ENCODE measurements around the gene PARS2. TPM values are rescaled to one million over a fixed set of nuclear protein-coding genes. Genes with fewer than 3 reads are reported as not detected.

PARS2 gene
- total RNA-seq, result 1 to 10 TPM; 2.2 to 6.4 (median 5.6) TPM

DNA sequence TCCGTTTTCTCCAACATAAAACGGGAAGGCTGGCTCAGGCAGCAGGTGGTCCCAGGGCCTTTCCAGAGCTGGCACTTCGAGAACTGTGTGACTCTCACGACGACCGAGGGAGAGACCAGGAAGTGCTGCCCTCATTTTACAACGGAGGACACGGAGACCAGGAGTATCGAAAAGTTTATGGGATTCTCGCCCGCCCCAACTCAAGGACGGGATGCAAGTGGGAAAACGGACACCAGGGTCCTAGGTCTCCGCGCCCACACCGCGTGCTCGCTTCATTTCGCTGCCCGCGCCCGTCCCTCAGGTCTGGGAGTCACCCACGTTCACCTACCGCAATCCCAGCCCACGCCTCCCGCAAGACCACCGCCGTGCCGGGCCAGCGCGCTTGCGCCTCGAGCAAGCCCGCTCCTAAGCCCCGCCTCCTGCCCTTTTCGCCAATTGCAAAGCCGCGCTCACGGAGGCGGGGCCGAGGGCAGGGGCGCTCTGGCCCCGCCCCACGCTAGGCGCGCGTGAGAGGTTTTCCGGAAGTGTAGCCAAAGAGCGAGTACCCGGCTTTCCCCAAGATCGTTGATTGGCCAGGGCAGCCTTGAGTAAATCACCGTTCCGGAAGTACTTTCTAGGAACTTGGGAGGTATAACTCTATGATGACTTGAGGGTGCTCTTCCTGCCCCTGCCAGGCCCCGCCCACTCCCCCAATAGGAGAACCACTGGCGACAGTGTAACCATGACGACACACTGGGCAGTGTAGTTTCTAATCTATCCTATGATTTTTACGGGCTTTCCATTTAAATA is at the start of gene PARS2:
Gene PARS2 (minus strand): TSS at position 391 of the 789 bp plus-strand sequence. CDS start 5,362 bp downstream, outside the sequence.
- H3K27ac ChIP-seq, result peak within 1 kb of the TSS; percentile 35 to 86 (median 77)
- ATAC-seq, result peak; percentile 99
- 0% methylated on average over 2 to 7 of the region's 57 CpGs for WGBS, 2 donors (ENCODE audit: low coverage in 1 of 2)
- peaks cover 0 to 2% of the 10 kb centered on the region in 2 donors for H3K36me3 ChIP-seq
- peaks cover 0 to 22% (median 12%) of the 10 kb centered on the region in 3 donors for H3K4me1 ChIP-seq
- H3K4me3 ChIP-seq, result peak within 1 kb of the TSS; percentile 79 to 82
- H3K27me3 ChIP-seq, result no peaks in the 10 kb centered on the region
- TF ChIP-seq POLR2AphosphoS5 (IDR thresholded peaks at IDR 0.05) (peak; percentile 91), EP300 (IDR thresholded peaks at IDR 0.05) (no peak), POLR2A (IDR thresholded peaks at IDR 0.05) (peak; percentile 78 to 80)
- TF ChIP-seq, protein P1, sequence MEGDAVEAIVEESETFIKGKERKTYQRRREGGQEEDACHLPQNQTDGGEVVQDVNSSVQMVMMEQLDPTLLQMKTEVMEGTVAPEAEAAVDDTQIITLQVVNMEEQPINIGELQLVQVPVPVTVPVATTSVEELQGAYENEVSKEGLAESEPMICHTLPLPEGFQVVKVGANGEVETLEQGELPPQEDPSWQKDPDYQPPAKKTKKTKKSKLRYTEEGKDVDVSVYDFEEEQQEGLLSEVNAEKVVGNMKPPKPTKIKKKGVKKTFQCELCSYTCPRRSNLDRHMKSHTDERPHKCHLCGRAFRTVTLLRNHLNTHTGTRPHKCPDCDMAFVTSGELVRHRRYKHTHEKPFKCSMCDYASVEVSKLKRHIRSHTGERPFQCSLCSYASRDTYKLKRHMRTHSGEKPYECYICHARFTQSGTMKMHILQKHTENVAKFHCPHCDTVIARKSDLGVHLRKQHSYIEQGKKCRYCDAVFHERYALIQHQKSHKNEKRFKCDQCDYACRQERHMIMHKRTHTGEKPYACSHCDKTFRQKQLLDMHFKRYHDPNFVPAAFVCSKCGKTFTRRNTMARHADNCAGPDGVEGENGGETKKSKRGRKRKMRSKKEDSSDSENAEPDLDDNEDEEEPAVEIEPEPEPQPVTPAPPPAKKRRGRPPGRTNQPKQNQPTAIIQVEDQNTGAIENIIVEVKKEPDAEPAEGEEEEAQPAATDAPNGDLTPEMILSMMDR (IDR thresholded peaks at IDR 0.05), result peak in 2 of 4 experiments; percentile 21 to 26
- no peaks in the 10 kb centered on the region for H3K9me3 ChIP-seq

DNA sequence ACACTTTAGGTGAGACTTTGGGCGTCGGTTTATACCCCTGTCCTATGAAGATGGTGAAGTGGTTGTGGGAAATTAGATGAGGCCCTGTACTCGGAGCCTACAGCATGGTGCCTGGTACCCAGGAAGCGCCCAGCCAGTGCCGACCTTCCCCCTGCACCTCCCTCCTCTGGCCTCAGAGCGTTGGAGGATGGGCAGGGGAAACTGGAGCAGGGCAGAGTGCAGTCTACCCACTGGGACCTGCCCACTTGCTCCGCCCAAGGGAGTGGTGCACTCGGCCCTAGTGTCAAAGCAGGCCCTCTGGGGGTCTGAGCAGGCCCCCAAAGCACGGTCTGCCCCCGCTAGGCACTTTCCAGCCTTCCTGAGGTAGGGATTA is 49.8 kb upstream of the PARS2 start:
- Histone ChIP-seq H3K27me3 (no peaks in the 10 kb centered on the region), H3K27ac (no peak overlapping the region), H3K4me3 (no peak overlapping the region), H3K36me3 (no peaks in the 10 kb centered on the region), H3K9me3 (no peaks in the 10 kb centered on the region), H3K4me1 (no peaks in the 10 kb centered on the region)
- 83% methylated on average over 4 of the region's 10 CpGs; no CpG with 5 or more reads in 1 of the 2 donors for WGBS, 2 donors (ENCODE audit: low coverage in 1 of 2)
- TF ChIP-seq POLR2A (IDR thresholded peaks at IDR 0.05) (no peak), EP300 (IDR thresholded peaks at IDR 0.05) (no peak), POLR2AphosphoS5 (IDR thresholded peaks at IDR 0.05) (no peak)
- TF ChIP-seq, protein P1 (IDR thresholded peaks at IDR 0.05), result no peak
- ATAC-seq, result no peak

- no peak for ATAC-seq
- H3K4me3 ChIP-seq, result no peak overlapping the region
- 74 to 82% methylated on average over 4 to 10 of the region's 13 CpGs for WGBS, 2 donors (ENCODE audit: low coverage in 1 of 2)
- H3K36me3 ChIP-seq, result no peaks in the 10 kb centered on the region
- no peak overlapping the region for H3K27ac ChIP-seq
- H3K9me3 ChIP-seq, result no peaks in the 10 kb centered on the region
- no peaks in the 10 kb centered on the region for H3K27me3 ChIP-seq
- H3K4me1 ChIP-seq, result no peaks in the 10 kb centered on the region
- TF ChIP-seq, protein P1 (IDR thresholded peaks at IDR 0.05), result no peak
- TF ChIP-seq EP300 (IDR thresholded peaks at IDR 0.05) (no peak), POLR2A (IDR thresholded peaks at IDR 0.05) (no peak), POLR2AphosphoS5 (IDR thresholded peaks at IDR 0.05) (no peak)
Observed at GRCh38 chr1:54813485-54814125, 49.3 kb upstream of the PARS2 start.

DNA sequence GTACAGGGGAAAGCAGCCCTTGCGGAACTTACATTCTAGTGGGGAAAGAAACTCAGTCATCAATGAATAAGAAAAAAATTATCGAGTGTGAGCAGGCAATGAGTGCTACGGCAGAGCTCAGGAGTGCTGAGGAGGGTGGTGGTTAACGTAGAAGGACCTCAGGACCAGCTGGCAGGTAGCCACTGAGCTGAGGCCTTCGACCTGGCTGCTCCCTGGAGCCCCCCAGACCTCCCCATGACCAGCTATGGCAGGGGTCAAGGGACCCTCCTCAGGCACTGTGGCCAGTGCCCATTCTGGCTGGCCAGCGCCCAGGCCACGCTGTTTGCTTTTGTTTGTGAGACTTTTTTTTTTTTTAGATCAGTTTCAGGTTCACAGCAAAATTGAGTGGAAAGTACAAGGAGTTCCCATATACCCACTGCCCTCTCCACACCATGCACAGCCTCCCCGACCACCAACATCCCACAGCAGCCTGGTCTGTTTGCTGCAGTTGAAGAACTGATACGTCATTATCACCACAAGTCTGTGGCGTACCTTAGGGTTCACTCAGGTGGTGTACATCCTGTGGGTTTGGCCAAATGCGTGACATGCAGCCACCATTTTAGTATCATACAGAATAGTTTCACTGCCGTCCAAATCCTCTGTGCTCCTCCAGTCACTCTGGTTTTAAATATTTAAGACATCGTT is 48.6 kb upstream of the PARS2 start:
- H3K36me3 ChIP-seq, result no peaks in the 10 kb centered on the region
- no peak overlapping the region for H3K4me3 ChIP-seq
- H3K9me3 ChIP-seq, result no peaks in the 10 kb centered on the region
- H3K4me1 ChIP-seq, result no peaks in the 10 kb centered on the region
- H3K27me3 ChIP-seq, result no peaks in the 10 kb centered on the region
- H3K27ac ChIP-seq, result no peak overlapping the region
- 64 to 67% methylated on average over 6 to 9 of the region's 13 CpGs for WGBS, 2 donors (ENCODE audit: low coverage in 1 of 2)
- ATAC-seq, result no peak
- TF ChIP-seq POLR2AphosphoS5 (IDR thresholded peaks at IDR 0.05) (no peak), EP300 (IDR thresholded peaks at IDR 0.05) (no peak), POLR2A (IDR thresholded peaks at IDR 0.05) (no peak)
- TF ChIP-seq, protein P1 (IDR thresholded peaks at IDR 0.05), result no peak
